Erythroblast (primary cell): ENCODE data around the gene LEMD1.

Source experiments
- GATA1 ChIP-seq: IDR thresholded peaks from 2 replicates; pipeline ENCODE4 v1.6.1; 2011; ENCODE audit warnings: low read depth, mild to moderate bottlenecking, control low read depth, low read length, moderate library complexity
- POLR2A ChIP-seq: IDR thresholded peaks from 2 replicates; pipeline ENCODE4 v1.6.1; 2011; ENCODE audit warnings: mild to moderate bottlenecking, low read length

DNA sequence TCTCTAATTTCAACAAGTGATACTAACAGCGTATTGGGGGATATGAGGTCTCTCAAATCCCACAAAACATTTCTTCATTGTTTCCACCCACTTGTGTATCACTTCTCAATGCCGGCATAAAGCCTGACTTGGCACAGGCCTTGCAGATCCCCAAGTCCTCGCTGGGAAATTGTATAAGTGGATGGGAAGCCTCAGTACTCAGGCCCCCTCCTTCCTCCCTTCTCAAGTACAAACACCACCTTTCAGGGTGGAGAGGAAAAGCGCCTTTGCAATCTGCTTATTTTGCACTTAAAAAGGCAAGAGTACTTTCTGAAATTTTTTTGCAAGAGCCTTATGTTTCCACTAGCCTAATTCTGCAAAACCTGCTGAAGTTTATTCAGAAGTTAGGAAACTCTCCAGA, 39.3 kb downstream of the LEMD1 start:
- TF ChIP-seq POLR2A (no peak), GATA1 (no peak)
